Adipocyte (in vitro differentiated cells): ENCODE results near the gene TBC1D9.

ENCODE experiments used
- DNase-seq: peaks from one replicate; pipeline ENCODE4 v3.0.0-alpha.2; 2015; ENCODE audit warnings: low read depth
- H3K27me3 ChIP-seq: replicated peaks from 2 replicates; pipeline ENCODE4 v1.7.0; 2013; ENCODE audit warnings: mild to moderate bottlenecking, low read length, moderate library complexity; ENCODE audit not compliant: control insufficient read depth, insufficient read depth
- H3K36me3 ChIP-seq: 2 replicates; pipeline ENCODE4 v1.7.0; 2013; ENCODE audit warnings: low read length, mild to moderate bottlenecking, moderate library complexity; ENCODE audit not compliant: control insufficient read depth, insufficient read depth, severe bottlenecking
- H3K4me1 ChIP-seq: 2 replicates; pipeline ENCODE4 v1.7.0; 2013; ENCODE audit warnings: mild to moderate bottlenecking, low read length, moderate library complexity; ENCODE audit not compliant: control insufficient read depth, insufficient read depth
- H3K4me3 ChIP-seq: 2 replicates; pipeline ENCODE4 v1.7.0; 2013; ENCODE audit warnings: mild to moderate bottlenecking, low read length, moderate library complexity
- H3K9ac ChIP-seq: 2 replicates; pipeline ENCODE4 v1.7.0; 2013; ENCODE audit warnings: mild to moderate bottlenecking, low read length, moderate library complexity
- H3K9me3 ChIP-seq: 2 replicates; pipeline ENCODE4 v1.7.0; 2013; ENCODE audit warnings: mild to moderate bottlenecking, low read length, moderate library complexity; ENCODE audit not compliant: control insufficient read depth

The TBC1D9 gene

DNA sequence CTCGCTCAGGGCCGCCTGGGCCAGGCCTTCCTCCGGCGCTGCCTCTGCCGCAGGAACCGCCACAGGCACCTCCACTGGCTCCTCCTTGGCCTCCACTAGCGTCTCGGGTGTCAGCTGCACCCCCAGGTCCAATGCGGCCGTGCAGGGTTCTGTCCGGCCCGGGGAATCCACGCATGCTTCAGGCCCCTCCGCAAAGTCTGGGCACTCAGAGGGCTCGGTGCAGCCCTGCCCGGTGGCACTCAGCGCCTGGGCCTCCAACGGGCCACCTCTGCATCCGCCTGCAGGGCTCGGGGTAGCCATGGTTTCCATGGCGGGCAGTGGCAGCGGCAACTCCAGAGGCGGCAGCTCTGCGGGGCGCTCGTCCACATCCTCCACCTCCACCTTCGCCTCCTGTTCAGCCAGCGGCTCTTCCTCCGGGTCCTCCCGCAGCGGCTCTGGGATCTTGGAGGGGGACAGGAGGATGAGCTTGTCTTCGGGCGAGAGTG, 112.6 kb downstream of the TBC1D9 start:
- Histone ChIP-seq H3K9me3 (no peaks in the 10 kb centered on the region), H3K4me1 (no peaks in the 10 kb centered on the region), H3K27me3 (no peaks in the 10 kb centered on the region), H3K36me3 (peaks cover 32% of the 10 kb centered on the region), H3K9ac (no peak overlapping the region), H3K4me3 (no peak overlapping the region)
- no peak for DNase-seq

DNA sequence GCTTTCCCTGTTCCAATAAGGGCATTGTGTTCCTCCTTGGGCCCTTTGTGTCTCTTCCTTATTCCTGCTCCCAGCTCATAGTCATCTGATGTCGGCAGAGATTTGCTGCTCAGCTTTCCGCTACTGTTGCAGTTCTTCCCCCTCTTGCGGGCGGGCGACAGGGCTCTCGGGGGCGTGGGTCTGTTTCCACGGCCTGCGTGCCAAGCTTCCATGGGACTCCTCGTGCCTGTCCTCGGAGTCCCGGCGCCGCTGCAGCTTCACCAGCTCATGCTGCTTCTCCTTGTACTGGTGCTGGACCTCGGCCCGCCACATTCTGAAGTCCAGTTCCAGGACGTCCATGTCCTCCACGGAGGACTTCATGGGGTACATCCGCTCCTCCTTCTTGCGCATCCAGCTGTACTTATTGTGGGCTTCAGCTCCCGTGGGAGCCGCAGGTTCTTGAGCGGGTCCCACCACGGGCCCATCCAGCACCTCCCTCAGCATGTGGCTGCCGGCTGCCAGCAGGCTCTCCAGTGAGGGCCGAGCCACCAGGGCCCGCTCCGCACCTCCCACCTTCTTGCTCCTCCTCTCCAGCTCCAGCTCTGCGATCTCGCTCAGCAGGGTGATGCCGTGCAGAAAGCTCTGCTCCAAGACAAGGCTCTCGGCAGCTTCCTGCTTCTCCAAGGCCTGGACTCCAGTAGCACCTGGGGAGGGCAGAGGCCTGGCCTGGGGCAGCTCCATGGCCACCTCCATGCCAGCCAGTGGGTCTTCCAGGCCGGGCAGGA, 113.3 kb downstream of the TBC1D9 start:
- Histone ChIP-seq H3K27me3 (no peaks in the 10 kb centered on the region), H3K4me1 (no peaks in the 10 kb centered on the region), H3K9ac (no peak overlapping the region), H3K9me3 (no peaks in the 10 kb centered on the region), H3K4me3 (no peak overlapping the region), H3K36me3 (peaks cover 35% of the 10 kb centered on the region)
- DNase-seq, result no peak

DNA sequence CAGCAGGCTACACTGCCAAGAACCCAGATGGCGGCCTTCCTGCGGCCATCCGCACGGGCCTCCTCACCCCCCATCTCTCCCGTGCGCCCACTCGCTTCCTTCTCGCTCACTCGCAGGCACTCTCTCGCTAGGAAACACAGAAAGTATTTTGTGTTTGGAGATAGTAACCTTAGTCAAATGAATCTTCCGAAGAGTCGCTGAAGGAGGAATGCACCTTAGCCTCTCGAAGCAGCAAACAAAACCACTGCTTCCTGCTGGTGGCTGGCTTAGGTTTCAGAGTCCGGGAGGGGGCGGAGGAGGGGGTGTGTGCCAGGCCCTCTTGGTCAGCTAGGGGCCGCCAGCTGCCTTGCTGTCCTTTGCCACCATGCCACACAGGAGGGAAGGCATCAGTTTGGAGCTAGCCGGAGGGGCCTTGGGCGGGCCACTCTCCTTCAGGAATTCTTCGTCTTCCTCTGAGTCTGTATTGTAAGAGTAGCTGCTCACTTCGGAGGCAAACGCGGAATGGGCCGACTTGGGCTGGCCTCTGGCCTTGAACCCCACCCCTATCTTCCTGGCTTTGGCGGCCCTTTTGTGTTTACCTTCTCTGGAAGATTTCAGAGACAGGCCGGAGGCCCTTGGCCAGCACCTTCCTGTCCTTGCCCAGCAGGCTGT, 114.3 kb downstream of the TBC1D9 start:
- no peaks in the 10 kb centered on the region for H3K9me3 ChIP-seq
- H3K9ac ChIP-seq, result no peak overlapping the region
- H3K4me1 ChIP-seq, result peaks cover under 1% of the 10 kb centered on the region
- H3K4me3 ChIP-seq, result no peak overlapping the region
- no peaks in the 10 kb centered on the region for H3K27me3 ChIP-seq
- no peak for DNase-seq
- peaks cover 42% of the 10 kb centered on the region for H3K36me3 ChIP-seq

- Histone ChIP-seq H3K27me3 (no peaks in the 10 kb centered on the region), H3K36me3 (peaks cover 36% of the 10 kb centered on the region)
- no peak for DNase-seq
Observed at GRCh38 chr4:140641105-140641555, 115.1 kb downstream of the TBC1D9 start.

DNA sequence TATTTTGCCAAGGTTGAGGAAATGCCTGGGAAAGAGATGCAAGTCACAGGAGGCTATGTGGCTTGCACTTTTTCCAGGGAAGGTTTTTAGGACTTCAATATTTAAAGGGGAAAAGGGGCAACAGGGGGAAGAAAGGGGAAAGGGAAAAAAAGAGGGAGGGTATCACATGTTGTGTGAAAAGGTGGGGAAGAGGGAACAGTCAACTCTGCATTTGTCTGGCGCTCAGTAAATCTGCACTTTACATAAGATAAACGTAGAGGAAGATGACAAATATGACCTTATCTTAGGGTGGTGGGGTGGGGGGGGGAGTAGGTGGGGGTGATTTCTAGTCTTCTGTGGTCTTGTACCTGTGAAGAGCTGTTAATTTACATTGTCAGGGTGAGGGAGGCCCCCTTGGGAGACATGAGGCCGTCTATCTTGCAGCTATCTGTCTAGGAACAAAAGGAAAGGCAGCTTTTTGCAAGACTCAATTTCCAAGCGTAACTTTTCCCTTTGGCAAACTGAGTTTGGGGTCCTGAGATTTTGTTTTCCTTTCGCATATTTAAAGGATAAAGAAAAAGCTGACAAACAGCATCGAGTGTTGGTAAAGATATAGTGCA, 115.9 kb downstream of the TBC1D9 start:
- peaks cover 36% of the 10 kb centered on the region for H3K36me3 ChIP-seq
- H3K9me3 ChIP-seq, result no peaks in the 10 kb centered on the region
- DNase-seq, result no peak
- H3K4me3 ChIP-seq, result no peak overlapping the region
- H3K27me3 ChIP-seq, result no peaks in the 10 kb centered on the region
- peaks cover 17% of the 10 kb centered on the region for H3K4me1 ChIP-seq
- no peak overlapping the region for H3K9ac ChIP-seq

More at GRCh38 chr4:140641105-140641555, 115.1 kb downstream of the TBC1D9 start:
- Histone ChIP-seq H3K4me1 (peaks cover 8% of the 10 kb centered on the region), H3K4me3 (no peak overlapping the region), H3K9ac (no peak overlapping the region), H3K9me3 (no peaks in the 10 kb centered on the region)

DNA sequence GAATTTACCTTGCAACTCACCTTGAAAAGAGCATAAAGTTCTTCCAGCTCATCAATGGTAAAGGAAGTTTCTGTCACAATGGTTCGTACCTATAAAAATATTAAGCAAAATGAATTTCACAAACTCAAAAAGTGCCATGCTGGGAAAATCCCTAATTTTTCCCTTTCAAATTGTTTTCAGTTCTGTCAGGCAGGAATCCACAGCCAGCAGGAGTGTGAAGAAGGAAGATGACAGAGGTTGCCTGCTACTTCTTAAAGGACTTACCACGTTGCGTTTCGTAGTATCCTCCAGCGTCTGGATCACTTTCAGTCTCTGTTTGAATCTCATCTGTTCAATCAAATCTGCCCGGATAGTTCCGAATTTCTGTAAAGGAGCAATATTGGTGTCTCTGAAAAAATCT, 117.1 kb downstream of the TBC1D9 start:
- Histone ChIP-seq H3K27me3 (no peaks in the 10 kb centered on the region), H3K4me3 (no peak overlapping the region), H3K36me3 (peaks cover 30% of the 10 kb centered on the region), H3K9me3 (no peaks in the 10 kb centered on the region), H3K9ac (no peak overlapping the region), H3K4me1 (peaks cover 17% of the 10 kb centered on the region)
- DNase-seq, result no peak

GRCh38 chr4:140637836-140638235, 118.3 kb downstream of the TBC1D9 start:
- Histone ChIP-seq H3K9ac (no peak overlapping the region), H3K9me3 (no peaks in the 10 kb centered on the region), H3K27me3 (no peaks in the 10 kb centered on the region), H3K4me3 (no peak overlapping the region), H3K36me3 (peaks cover 24% of the 10 kb centered on the region), H3K4me1 (peaks cover 17% of the 10 kb centered on the region)
- DNase-seq, result peak; percentile 31

GRCh38 chr4:140635606-140636005, 120.6 kb downstream of the TBC1D9 start:
- peak; percentile 70 for DNase-seq
- Histone ChIP-seq H3K9me3 (no peaks in the 10 kb centered on the region), H3K4me3 (no peak overlapping the region), H3K4me1 (peaks cover 17% of the 10 kb centered on the region), H3K36me3 (peaks cover 35% of the 10 kb centered on the region), H3K27me3 (no peaks in the 10 kb centered on the region), H3K9ac (peak overlapping the region; percentile 13)

GRCh38 chr4:140633951-140634350, 122.2 kb downstream of the TBC1D9 start:
- Histone ChIP-seq H3K4me1 (peaks cover 17% of the 10 kb centered on the region), H3K27me3 (no peaks in the 10 kb centered on the region), H3K9me3 (no peaks in the 10 kb centered on the region), H3K9ac (no peak overlapping the region), H3K4me3 (no peak overlapping the region), H3K36me3 (peaks cover 38% of the 10 kb centered on the region)
- DNase-seq, result no peak

- no peaks in the 10 kb centered on the region for H3K9me3 ChIP-seq
- peaks cover 38% of the 10 kb centered on the region for H3K36me3 ChIP-seq
- H3K4me3 ChIP-seq, result no peak overlapping the region
- peaks cover 17% of the 10 kb centered on the region for H3K4me1 ChIP-seq
- DNase-seq, result no peak
- H3K9ac ChIP-seq, result no peak overlapping the region
- H3K27me3 ChIP-seq, result no peaks in the 10 kb centered on the region
Observed at GRCh38 chr4:140633124-140633523, 123.1 kb downstream of the TBC1D9 start.

- no peak overlapping the region for H3K9ac ChIP-seq
- H3K4me3 ChIP-seq, result no peak overlapping the region
- DNase-seq, result no peak
- H3K4me1 ChIP-seq, result peaks cover under 1% of the 10 kb centered on the region
- no peaks in the 10 kb centered on the region for H3K27me3 ChIP-seq
- H3K9me3 ChIP-seq, result no peaks in the 10 kb centered on the region
- peaks cover 54% of the 10 kb centered on the region for H3K36me3 ChIP-seq
Observed at GRCh38 chr4:140630246-140630645, 125.9 kb downstream of the TBC1D9 start.
